K562 (cell line): Measurements from ENCODE around the gene ANKRD65. TPM values are rescaled to one million over a fixed set of nuclear protein-coding genes. Genes with fewer than 3 reads are reported as not detected.

Source experiments
- ARID1B ChIP-seq: fragments of 450-650 bp; IDR thresholded peaks from 2 replicates; pipeline ENCODE4 v1.6.1; 2016; ENCODE audit warnings: antibody characterized with exemption, mild to moderate bottlenecking, inconsistent platforms
- GABPA ChIP-seq: fragments of 200-800 bp; sonication (Bioruptor generic); conservative IDR thresholded peaks from 2 replicates; pipeline ENCODE4 v1.6.1; 2016; ENCODE audit warnings: low read depth, missing genetic modification characterization, missing compliant biosample characterization
- HMG20B ChIP-seq: fragments of 250-450 bp; sonication (Bioruptor Pico); IDR thresholded peaks from 2 replicates; pipeline ENCODE4 v1.5.0; 2021; ENCODE audit warnings: mild to moderate bottlenecking
- MIER1 ChIP-seq: fragments of 450-650 bp; IDR thresholded peaks from 2 replicates; pipeline ENCODE4 v1.6.1; 2016; ENCODE audit warnings: antibody characterized with exemption, mild to moderate bottlenecking, low read depth
- MTA1 ChIP-seq: fragments of 450-650 bp; IDR thresholded peaks from 2 replicates; pipeline ENCODE4 v1.6.1; 2017; ENCODE audit warnings: borderline replicate concordance
- MXI1 ChIP-seq: IDR thresholded peaks from 2 replicates; pipeline ENCODE4 v1.6.1; 2011; ENCODE audit warnings: low read depth, mild to moderate bottlenecking, improper control_type of control experiment, low read length
- RAD51 ChIP-seq: fragments of 450-650 bp; IDR thresholded peaks from 2 replicates; pipeline ENCODE4 v1.7.1; 2016; ENCODE audit warnings: low read depth, mild to moderate bottlenecking, borderline replicate concordance
- TAF7 ChIP-seq: fragments of 450-650 bp; IDR thresholded peaks from 2 replicates; pipeline ENCODE4 v1.6.1; 2016; ENCODE audit warnings: missing genetic modification characterization, missing compliant biosample characterization
- TSC22D4 ChIP-seq: fragments of 450-650 bp; IDR thresholded peaks from 2 replicates; pipeline ENCODE4 v1.6.1; 2016; ENCODE audit warnings: missing genetic modification characterization, missing biosample characterization, control low read depth
- ZNF174 ChIP-seq: fragments of 250-450 bp; sonication (Bioruptor Pico); IDR thresholded peaks from 2 replicates; pipeline ENCODE4 v1.4.0; 2020; ENCODE audit warnings: mild to moderate bottlenecking
- ZNF384 ChIP-seq: IDR thresholded peaks from 2 replicates; pipeline ENCODE4 v1.6.1; 2012; ENCODE audit warnings: low read depth, low read length, improper control_type of control experiment
- ZNF766 ChIP-seq: fragments of 200-800 bp; sonication (Bioruptor generic); conservative IDR thresholded peaks from 2 replicates; pipeline ENCODE4 v1.6.1; 2016; ENCODE audit warnings: missing genetic modification characterization, missing compliant biosample characterization
- ZNF778 ChIP-seq: fragments of 450-650 bp; formaldehyde crosslinking; IDR thresholded peaks from 2 replicates; pipeline ENCODE4 v1.4.0; 2020; ENCODE audit warnings: mild to moderate bottlenecking, moderate library complexity
- ZNF780A ChIP-seq: fragments of 250-450 bp; sonication (Bioruptor Pico); IDR thresholded peaks from 2 replicates; pipeline ENCODE4 v1.5.0; 2021; ENCODE audit warnings: mild to moderate bottlenecking
- polyA plus RNA-seq, 8 experiments: library from polyadenylated mRNA; depleted of rRNA in 4 of 8; stranded (reverse) in 5 of 8; unstranded in 3 of 8; fragments of >200 nt; fragmentation: Nextera tagmentation in 2 of 8; fragmentation: Illumina TruSeq in 1 of 8; extraction: Ambion mirVana in 2 of 8; extraction: Trizol in 1 of 8; gene quantifications; 2 replicates each; pipeline versions ENCODE4 v1.2.1 to v1.2.3, GENCODE V29; 2011 to 2014; ENCODE audit warnings: inconsistent platforms in 1 of 8, missing spikeins in 1 of 8
- total RNA-seq, 7 experiments: library from RNA; depleted of rRNA in 6 of 7; stranded (reverse); fragments of >200 nt in 6 of 7; fragmentation: Illumina TruSeq in 2 of 7; extraction: Trizol in 2 of 7; gene quantifications; 2 replicates each; pipeline versions ENCODE4 v1.2.1 to v1.2.3, GENCODE V29; 2011 to 2021; ENCODE audit warnings: low replicate concordance in 1 of 7
- TF ChIP-seq, protein P1 (sequence below), 2 experiments: fragments of 450-650 bp; IDR thresholded peaks; 2 replicates each; pipeline ENCODE4 v1.6.1; 2016; ENCODE audit warnings: mild to moderate bottlenecking in 2 of 2, borderline replicate concordance in 1 of 2, low read depth in 1 of 2, moderate library complexity in 1 of 2
- TF ChIP-seq, protein P2 (sequence below): fragments of 250-450 bp; sonication (Bioruptor Pico); IDR thresholded peaks from 2 replicates; pipeline ENCODE4 v1.5.0; 2021
- TF ChIP-seq, protein P3 (sequence below): sonication (generic); formaldehyde crosslinking; IDR thresholded peaks from 2 replicates; pipeline ENCODE4 v1.8.0; 2022; ENCODE audit warnings: mild to moderate bottlenecking, missing genetic modification reagents

ANKRD65 gene
- total and polyA plus RNA-seq, 9 of the 15 experiments (the other 6 are each of a cell fraction or from before 2014, with no cell fraction given), result not detected

DNA sequence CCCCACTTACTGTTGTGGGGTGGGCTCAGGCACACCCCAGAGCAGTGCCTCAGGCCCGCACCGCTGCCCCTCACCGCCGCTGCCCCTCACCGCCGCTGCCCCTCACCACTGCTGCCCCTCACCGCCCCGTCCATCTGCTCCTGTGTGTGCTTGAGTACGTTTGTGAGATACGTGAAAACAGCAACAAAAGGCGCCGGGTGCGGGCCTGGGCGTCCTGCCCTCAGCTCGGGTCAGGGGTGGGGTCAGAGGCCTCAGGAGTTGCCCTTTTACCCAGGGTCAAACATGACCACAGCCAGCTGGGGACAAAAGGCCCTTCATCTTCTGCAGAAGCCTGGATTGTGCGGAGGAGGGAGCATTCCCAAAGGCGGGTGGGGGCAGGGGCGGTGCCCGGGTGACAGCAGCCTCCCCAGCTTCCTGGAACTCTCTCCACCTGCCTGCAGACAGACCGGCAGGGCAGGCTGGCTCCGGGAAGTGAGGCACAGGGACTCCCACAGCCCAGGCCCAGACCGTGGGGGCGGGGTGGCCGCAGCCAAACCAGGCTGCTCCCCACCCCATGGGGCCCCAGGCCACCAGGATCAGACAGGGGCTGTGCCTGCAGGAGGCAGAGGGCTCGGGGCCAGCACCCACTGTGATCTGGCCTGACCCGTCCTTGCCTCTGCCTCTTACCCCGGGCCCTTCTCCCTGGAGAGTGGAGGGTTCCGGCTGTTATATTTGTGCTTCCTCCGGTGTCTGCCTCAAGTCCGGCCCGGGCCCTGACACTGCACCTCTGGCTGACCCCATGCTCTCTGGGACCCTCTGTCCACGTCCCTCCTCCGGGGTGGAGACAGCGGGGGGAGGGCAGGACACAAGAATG, 12.1 kb upstream of the ANKRD65 start (continued):
- TF ChIP-seq, protein P1, sequence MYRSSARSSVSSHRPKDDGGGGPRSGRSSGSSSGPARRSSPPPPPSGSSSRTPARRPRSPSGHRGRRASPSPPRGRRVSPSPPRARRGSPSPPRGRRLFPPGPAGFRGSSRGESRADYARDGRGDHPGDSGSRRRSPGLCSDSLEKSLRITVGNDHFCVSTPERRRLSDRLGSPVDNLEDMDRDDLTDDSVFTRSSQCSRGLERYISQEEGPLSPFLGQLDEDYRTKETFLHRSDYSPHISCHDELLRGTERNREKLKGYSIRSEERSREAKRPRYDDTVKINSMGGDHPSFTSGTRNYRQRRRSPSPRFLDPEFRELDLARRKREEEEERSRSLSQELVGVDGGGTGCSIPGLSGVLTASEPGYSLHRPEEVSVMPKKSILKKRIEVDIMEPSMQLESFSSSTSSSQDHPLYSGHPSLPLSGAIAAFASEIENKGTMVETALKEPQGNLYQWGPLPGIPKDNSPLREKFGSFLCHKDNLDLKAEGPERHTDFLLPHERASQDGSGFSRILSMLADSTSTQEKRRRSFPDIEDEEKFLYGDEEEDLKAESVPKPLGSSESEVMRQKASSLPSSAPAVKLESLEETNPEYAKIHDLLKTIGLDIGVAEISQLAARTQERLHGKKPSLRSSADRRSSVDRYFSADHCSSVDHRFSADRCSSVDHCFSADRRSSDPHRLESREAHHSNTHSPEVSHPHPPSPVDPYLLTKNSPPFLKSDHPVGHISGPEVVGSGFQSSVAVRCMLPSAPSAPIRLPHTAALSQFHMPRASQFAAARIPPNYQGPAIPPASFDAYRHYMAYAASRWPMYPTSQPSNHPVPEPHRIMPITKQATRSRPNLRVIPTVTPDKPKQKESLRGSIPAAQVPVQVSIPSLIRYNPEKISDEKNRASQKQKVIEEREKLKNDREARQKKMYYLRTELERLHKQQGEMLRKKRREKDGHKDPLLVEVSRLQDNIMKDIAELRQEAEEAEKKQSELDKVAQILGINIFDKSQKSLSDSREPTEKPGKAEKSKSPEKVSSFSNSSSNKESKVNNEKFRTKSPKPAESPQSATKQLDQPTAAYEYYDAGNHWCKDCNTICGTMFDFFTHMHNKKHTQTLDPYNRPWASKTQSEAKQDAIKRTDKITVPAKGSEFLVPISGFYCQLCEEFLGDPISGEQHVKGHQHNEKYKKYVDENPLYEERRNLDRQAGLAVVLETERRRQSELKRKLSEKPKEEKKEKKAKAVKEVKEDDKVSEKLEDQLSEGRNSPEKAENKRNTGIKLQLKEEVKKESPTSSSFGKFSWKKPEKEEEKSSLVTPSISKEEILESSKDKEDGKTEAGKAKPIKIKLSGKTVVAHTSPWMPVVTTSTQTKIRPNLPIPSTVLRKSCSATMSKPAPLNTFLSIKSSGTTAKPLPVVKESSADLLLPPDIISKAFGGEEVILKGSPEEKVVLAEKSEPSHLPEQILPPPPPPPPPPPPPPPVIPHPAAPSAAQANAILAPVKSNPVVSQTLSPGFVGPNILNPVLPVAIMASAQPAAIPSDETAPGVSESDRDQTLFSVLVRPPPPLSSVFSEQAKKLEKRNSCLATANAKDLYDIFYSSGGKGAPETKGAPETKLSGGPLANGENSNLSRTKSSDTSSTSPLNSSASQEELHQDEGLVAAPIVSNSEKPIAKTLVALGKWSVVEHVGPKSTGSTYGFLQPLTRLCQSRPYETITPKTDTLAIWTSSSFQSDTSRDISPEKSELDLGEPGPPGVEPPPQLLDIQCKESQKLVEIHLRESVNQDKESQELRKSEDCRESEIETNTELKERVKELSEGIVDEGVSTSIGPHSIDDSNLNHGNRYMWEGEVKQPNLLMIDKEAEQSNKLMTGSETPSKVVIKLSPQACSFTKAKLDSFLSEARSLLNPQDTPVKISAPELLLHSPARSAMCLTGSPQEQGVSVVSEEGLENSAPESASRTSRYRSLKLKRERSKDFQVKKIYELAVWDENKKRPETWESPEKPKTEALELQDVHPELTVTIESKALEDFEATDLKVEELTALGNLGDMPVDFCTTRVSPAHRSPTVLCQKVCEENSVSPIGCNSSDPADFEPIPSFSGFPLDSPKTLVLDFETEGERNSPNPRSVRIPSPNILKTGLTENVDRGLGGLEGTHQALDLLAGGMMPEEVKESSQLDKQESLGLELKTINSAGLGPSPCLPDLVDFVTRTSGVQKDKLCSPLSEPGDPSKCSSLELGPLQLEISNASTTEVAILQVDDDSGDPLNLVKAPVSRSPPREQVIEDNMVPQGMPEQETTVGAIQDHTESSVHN (IDR thresholded peaks at IDR 0.05; ENCODE audit: borderline replicate concordance in 1 of 2, low read depth in 1 of 2), result no peak
- TF ChIP-seq MTA1, result no peak
- peak; percentile 59; the same call in 1 of the 2 replicates for TF ChIP-seq ARID1B
- no peak for TF ChIP-seq ZNF778 (CRISPR knock-in tag)
- TF ChIP-seq GABPA (tag), result peak; percentile 57
- TF ChIP-seq ZNF174 (CRISPR knock-in tag), result no peak
- TF ChIP-seq, protein P2, sequence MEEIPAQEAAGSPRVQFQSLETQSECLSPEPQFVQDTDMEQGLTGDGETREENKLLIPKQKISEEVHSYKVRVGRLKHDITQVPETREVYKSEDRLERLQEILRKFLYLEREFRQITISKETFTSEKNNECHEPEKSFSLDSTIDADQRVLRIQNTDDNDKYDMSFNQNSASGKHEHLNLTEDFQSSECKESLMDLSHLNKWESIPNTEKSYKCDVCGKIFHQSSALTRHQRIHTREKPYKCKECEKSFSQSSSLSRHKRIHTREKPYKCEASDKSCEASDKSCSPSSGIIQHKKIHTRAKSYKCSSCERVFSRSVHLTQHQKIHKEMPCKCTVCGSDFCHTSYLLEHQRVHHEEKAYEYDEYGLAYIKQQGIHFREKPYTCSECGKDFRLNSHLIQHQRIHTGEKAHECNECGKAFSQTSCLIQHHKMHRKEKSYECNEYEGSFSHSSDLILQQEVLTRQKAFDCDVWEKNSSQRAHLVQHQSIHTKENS (CRISPR knock-in tag), result no peak
- TF ChIP-seq ZNF384, result no peak
- TF ChIP-seq MIER1, result no peak
- 0 out of 2 replicates have a peak, but pooled peaks have one; percentile 12 for TF ChIP-seq ZNF766 (CRISPR knock-in tag)
- TF ChIP-seq TSC22D4, result no peak
- TF ChIP-seq, protein P3, sequence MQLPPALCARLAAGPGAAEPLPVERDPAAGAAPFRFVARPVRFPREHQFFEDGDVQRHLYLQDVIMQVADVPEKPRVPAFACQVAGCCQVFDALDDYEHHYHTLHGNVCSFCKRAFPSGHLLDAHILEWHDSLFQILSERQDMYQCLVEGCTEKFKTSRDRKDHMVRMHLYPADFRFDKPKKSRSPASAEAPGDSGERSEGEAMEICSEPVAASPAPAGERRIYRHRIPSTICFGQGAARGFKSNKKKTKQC (CRISPR knock-in tag), result no peak
- no peak for TF ChIP-seq ZNF780A (CRISPR knock-in tag)
- no peak for TF ChIP-seq MXI1
- TF ChIP-seq HMG20B, result no peak
- no peak for TF ChIP-seq TAF7 (tag)
- no peak; the same call in 1 of the 2 replicates for TF ChIP-seq RAD51
